Measurements from ENCODE around the gene CDK18. TPM values are rescaled to one million over a fixed set of nuclear protein-coding genes. Genes with fewer than 3 reads are reported as not detected.

Gene CDK18
- total and polyA plus RNA-seq, 2 of the 8 experiments (the other 6 are each of a cell fraction or from before 2014, with no cell fraction given) = 31.2 to 44.0 TPM

GRCh38 chr1:205514211-205515142, 10.0 kb downstream of the CDK18 start (continued):
- TF ChIP-seq CHD7 (IDR thresholded peaks at IDR 0.05; ENCODE audit: insufficient replicate concordance, low read length) = no peak
- no peak for TF ChIP-seq NANOG (IDR thresholded peaks at IDR 0.05; ENCODE audit: insufficient read depth, low read depth, low read length, poor library complexity, severe bottlenecking)
- no peak for TF ChIP-seq FOSL1 (IDR thresholded peaks at IDR 0.05; ENCODE audit: insufficient read depth, low read depth, low read length)
- TF ChIP-seq GABPA (IDR thresholded peaks at IDR 0.05; ENCODE audit: borderline replicate concordance, insufficient read depth, low read length) = no peak
- TF ChIP-seq SIX5 (IDR thresholded peaks at IDR 0.05; ENCODE audit: low read depth, low read length) = no peak
- no peak for TF ChIP-seq ATF2 (IDR thresholded peaks at IDR 0.05; ENCODE audit: low read length)
- no peak for TF ChIP-seq TBP (IDR thresholded peaks at IDR 0.05; ENCODE audit: low read depth, low read length)
